ENCODE data around the gene FLII. TPM values are rescaled to one million over a fixed set of nuclear protein-coding genes. Genes with fewer than 3 reads are reported as not detected.

FLII gene
- total and polyA plus RNA-seq, 2 donors (not counting 1 experiment from before 2014, with no cell fraction given): 199 to 395 TPM

GRCh38 chr17:18203308-18203707, 55.2 kb downstream of the FLII start:
- no peaks in the 10 kb centered on the region for H3K9me3 ChIP-seq (ENCODE audit: control insufficient read depth, insufficient read depth, low read depth, low read length)
- H2AFZ ChIP-seq (ENCODE audit: low read length): no peak overlapping the region
- H3K9ac ChIP-seq (ENCODE audit: insufficient read depth, low read length): no peak overlapping the region
- H3K36me3 ChIP-seq (ENCODE audit: control insufficient read depth, insufficient read depth, low read length): peaks cover 17% of the 10 kb centered on the region
- TF ChIP-seq EZH2 (IDR thresholded peaks at IDR 0.05; ENCODE audit: low read length, missing control alignments) (no peak), CTCF (conservative IDR thresholded peaks at IDR 0.05 in 1 of 2, IDR thresholded peaks at IDR 0.05 in 1 of 2; ENCODE audit: low read depth in 1 of 2, low read length in 2 of 2) (no peak)
- no peak overlapping the region for H3K4me2 ChIP-seq (ENCODE audit: extremely low read depth, insufficient read depth, low read length)
- H3K4me3 ChIP-seq (replicated peaks in 1 of 4; ENCODE audit: control extremely low read depth in 1 of 4, insufficient read depth in 1 of 4, low read depth in 3 of 4, low read length in 4 of 4): no peak overlapping the region
- no peak for DNase-seq (ENCODE audit: low read depth in 2 of 2)
- no peaks in the 10 kb centered on the region for H4K20me1 ChIP-seq (ENCODE audit: control insufficient read depth, extremely low read depth, insufficient read depth, low read length)
- no peaks in the 10 kb centered on the region for H3K27me3 ChIP-seq (ENCODE audit: control insufficient read depth, insufficient read depth, low read length)
- peaks cover 41% of the 10 kb centered on the region for H3K79me2 ChIP-seq (ENCODE audit: control insufficient read depth, insufficient read depth, low read length)
- no peaks in the 10 kb centered on the region for H3K4me1 ChIP-seq (ENCODE audit: control insufficient read depth, extremely low read depth, insufficient read depth, low read length)
- H3K27ac ChIP-seq (ENCODE audit: insufficient read depth, low read length): no peak overlapping the region

GRCh38 chr17:18201108-18201507, 57.4 kb downstream of the FLII start:
- no peak overlapping the region for H3K4me2 ChIP-seq (ENCODE audit: extremely low read depth, insufficient read depth, low read length)
- no peak overlapping the region for H2AFZ ChIP-seq (ENCODE audit: low read length)
- no peaks in the 10 kb centered on the region for H3K4me1 ChIP-seq (ENCODE audit: control insufficient read depth, extremely low read depth, insufficient read depth, low read length)
- no peak overlapping the region for H3K9ac ChIP-seq (ENCODE audit: insufficient read depth, low read length)
- no peaks in the 10 kb centered on the region for H3K27me3 ChIP-seq (ENCODE audit: control insufficient read depth, insufficient read depth, low read length)
- H3K79me2 ChIP-seq (ENCODE audit: control insufficient read depth, insufficient read depth, low read length): peaks cover 54% of the 10 kb centered on the region
- H3K4me3 ChIP-seq (replicated peaks in 1 of 4; ENCODE audit: control extremely low read depth in 1 of 4, insufficient read depth in 1 of 4, low read depth in 3 of 4, low read length in 4 of 4): no peak overlapping the region
- H3K27ac ChIP-seq (ENCODE audit: insufficient read depth, low read length): no peak overlapping the region
- H3K36me3 ChIP-seq (ENCODE audit: control insufficient read depth, insufficient read depth, low read length): peaks cover 23% of the 10 kb centered on the region
- no peaks in the 10 kb centered on the region for H4K20me1 ChIP-seq (ENCODE audit: control insufficient read depth, extremely low read depth, insufficient read depth, low read length)
- TF ChIP-seq CTCF (conservative IDR thresholded peaks at IDR 0.05 in 1 of 2, IDR thresholded peaks at IDR 0.05 in 1 of 2; ENCODE audit: low read depth in 1 of 2, low read length in 2 of 2) (no peak), EZH2 (IDR thresholded peaks at IDR 0.05; ENCODE audit: low read length, missing control alignments) (no peak)
- DNase-seq (ENCODE audit: low read depth in 2 of 2): no peak
- H3K9me3 ChIP-seq (ENCODE audit: control insufficient read depth, insufficient read depth, low read depth, low read length): no peaks in the 10 kb centered on the region

GRCh38 chr17:18198530-18198929, 60.0 kb downstream of the FLII start:
- Histone ChIP-seq H2AFZ (ENCODE audit: low read length) (no peak overlapping the region), H3K9ac (ENCODE audit: insufficient read depth, low read length) (no peak overlapping the region), H3K4me3 (replicated peaks in 1 of 4; ENCODE audit: control extremely low read depth in 1 of 4, insufficient read depth in 1 of 4, low read depth in 3 of 4, low read length in 4 of 4) (no peak overlapping the region), H3K79me2 (ENCODE audit: control insufficient read depth, insufficient read depth, low read length) (peaks cover 66% of the 10 kb centered on the region), H3K36me3 (ENCODE audit: control insufficient read depth, insufficient read depth, low read length) (peaks cover 24% of the 10 kb centered on the region), H3K9me3 (ENCODE audit: control insufficient read depth, insufficient read depth, low read depth, low read length) (no peaks in the 10 kb centered on the region), H4K20me1 (ENCODE audit: control insufficient read depth, extremely low read depth, insufficient read depth, low read length) (no peaks in the 10 kb centered on the region), H3K4me1 (ENCODE audit: control insufficient read depth, extremely low read depth, insufficient read depth, low read length) (no peaks in the 10 kb centered on the region), H3K27me3 (ENCODE audit: control insufficient read depth, insufficient read depth, low read length) (no peaks in the 10 kb centered on the region), H3K27ac (ENCODE audit: insufficient read depth, low read length) (no peak overlapping the region), H3K4me2 (ENCODE audit: extremely low read depth, insufficient read depth, low read length) (no peak overlapping the region)
- no peak for DNase-seq (ENCODE audit: low read depth in 2 of 2)
- no peak for TF ChIP-seq CTCF (conservative IDR thresholded peaks at IDR 0.05 in 1 of 2, IDR thresholded peaks at IDR 0.05 in 1 of 2; ENCODE audit: low read depth in 1 of 2, low read length in 2 of 2)
- no peak for TF ChIP-seq EZH2 (IDR thresholded peaks at IDR 0.05; ENCODE audit: low read length, missing control alignments)

Data from fibroblast of lung (primary cell).